GM12878 (cell line): ENCODE results near the gene APLN.

Source experiments
- ESRRA ChIP-seq: IDR thresholded peaks from 2 replicates; pipeline ENCODE4 v1.6.1; 2012; ENCODE audit warnings: mild to moderate bottlenecking, low read length, improper control_type of control experiment
- EZH2 ChIP-seq: IDR thresholded peaks from 2 replicates; pipeline ENCODE4 v1.6.1; 2012; ENCODE audit warnings: low read depth, mild to moderate bottlenecking, control low read depth, inconsistent platforms, low read length, borderline replicate concordance; ENCODE audit not compliant: control insufficient read depth
- FOXK2 ChIP-seq: fragments of 450-650 bp; IDR thresholded peaks from 2 replicates; pipeline ENCODE4 v1.6.1; 2017; ENCODE audit warnings: mild to moderate bottlenecking, moderate library complexity
- HDAC2 ChIP-seq: fragments of 200-600 bp; sonication (generic); IDR thresholded peaks from 2 replicates; pipeline ENCODE4 v1.6.1; 2017
- JUND ChIP-seq: IDR thresholded peaks from 2 replicates; pipeline ENCODE4 v1.6.1; 2012; ENCODE audit warnings: low read depth, mild to moderate bottlenecking, low read length, improper control_type of control experiment, moderate library complexity
- TARDBP ChIP-seq: IDR thresholded peaks from 2 replicates; pipeline ENCODE4 v1.6.1; 2016; ENCODE audit warnings: borderline replicate concordance
- TF ChIP-seq, protein P1 (sequence below): IDR thresholded peaks from 2 replicates; pipeline ENCODE4 v1.6.1; 2011; ENCODE audit warnings: low read depth, low read length, improper control_type of control experiment, borderline replicate concordance
- TF ChIP-seq, protein P2 (sequence below): IDR thresholded peaks from 2 replicates; pipeline ENCODE4 v1.6.1; 2012; ENCODE audit warnings: low read depth, low read length, improper control_type of control experiment
- TF ChIP-seq, protein P3 (sequence below): fragments of 450-650 bp; formaldehyde crosslinking; IDR thresholded peaks from 2 replicates; pipeline ENCODE4 v1.4.0; 2020; ENCODE audit warnings: mild to moderate bottlenecking, moderate library complexity

DNA sequence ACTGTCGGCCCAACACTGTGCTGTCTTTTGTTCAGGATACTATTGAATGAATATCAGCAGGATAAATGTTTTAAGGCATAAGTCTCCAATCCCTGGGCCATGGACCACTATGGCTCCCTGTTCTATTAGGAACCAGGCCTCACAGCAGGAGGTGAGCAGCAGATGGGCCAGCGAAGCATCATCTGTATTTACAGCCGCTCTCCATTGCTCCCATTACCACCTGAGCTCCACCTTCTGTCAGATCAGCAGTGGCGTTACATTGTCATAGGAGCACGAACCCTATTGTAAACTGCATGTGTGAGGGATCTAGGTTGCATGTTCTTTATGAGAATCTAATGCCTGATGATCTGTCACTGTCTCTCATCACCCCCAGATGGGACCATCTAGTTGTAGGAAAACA is 3.7 kb upstream of the APLN start:
- TF ChIP-seq, protein P1, sequence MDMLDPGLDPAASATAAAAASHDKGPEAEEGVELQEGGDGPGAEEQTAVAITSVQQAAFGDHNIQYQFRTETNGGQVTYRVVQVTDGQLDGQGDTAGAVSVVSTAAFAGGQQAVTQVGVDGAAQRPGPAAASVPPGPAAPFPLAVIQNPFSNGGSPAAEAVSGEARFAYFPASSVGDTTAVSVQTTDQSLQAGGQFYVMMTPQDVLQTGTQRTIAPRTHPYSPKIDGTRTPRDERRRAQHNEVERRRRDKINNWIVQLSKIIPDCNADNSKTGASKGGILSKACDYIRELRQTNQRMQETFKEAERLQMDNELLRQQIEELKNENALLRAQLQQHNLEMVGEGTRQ, result no peak
- TF ChIP-seq TARDBP (no peak), EZH2 (no peak), JUND (no peak), HDAC2 (no peak), ESRRA (no peak), FOXK2 (no peak)
- TF ChIP-seq, protein P2, sequence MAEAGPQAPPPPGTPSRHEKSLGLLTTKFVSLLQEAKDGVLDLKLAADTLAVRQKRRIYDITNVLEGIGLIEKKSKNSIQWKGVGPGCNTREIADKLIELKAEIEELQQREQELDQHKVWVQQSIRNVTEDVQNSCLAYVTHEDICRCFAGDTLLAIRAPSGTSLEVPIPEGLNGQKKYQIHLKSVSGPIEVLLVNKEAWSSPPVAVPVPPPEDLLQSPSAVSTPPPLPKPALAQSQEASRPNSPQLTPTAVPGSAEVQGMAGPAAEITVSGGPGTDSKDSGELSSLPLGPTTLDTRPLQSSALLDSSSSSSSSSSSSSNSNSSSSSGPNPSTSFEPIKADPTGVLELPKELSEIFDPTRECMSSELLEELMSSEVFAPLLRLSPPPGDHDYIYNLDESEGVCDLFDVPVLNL, result no peak
- TF ChIP-seq, protein P3, sequence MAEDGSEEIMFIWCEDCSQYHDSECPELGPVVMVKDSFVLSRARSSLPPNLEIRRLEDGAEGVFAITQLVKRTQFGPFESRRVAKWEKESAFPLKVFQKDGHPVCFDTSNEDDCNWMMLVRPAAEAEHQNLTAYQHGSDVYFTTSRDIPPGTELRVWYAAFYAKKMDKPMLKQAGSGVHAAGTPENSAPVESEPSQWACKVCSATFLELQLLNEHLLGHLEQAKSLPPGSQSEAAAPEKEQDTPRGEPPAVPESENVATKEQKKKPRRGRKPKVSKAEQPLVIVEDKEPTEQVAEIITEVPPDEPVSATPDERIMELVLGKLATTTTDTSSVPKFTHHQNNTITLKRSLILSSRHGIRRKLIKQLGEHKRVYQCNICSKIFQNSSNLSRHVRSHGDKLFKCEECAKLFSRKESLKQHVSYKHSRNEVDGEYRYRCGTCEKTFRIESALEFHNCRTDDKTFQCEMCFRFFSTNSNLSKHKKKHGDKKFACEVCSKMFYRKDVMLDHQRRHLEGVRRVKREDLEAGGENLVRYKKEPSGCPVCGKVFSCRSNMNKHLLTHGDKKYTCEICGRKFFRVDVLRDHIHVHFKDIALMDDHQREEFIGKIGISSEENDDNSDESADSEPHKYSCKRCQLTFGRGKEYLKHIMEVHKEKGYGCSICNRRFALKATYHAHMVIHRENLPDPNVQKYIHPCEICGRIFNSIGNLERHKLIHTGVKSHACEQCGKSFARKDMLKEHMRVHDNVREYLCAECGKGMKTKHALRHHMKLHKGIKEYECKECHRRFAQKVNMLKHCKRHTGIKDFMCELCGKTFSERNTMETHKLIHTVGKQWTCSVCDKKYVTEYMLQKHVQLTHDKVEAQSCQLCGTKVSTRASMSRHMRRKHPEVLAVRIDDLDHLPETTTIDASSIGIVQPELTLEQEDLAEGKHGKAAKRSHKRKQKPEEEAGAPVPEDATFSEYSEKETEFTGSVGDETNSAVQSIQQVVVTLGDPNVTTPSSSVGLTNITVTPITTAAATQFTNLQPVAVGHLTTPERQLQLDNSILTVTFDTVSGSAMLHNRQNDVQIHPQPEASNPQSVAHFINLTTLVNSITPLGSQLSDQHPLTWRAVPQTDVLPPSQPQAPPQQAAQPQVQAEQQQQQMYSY (CRISPR knock-in tag), result no peak
